WTC11 (cell line): ENCODE results near the gene TBC1D4. TPM values are rescaled to one million over a fixed set of nuclear protein-coding genes. Genes with fewer than 3 reads are reported as not detected.

Experiments
- ATAC-seq: fragments of 200-7000 bp; cut with Tn5 transposase; 2 replicates; pipeline ENCODE4 v1.10.0; 2021; ENCODE audit warnings: mild to moderate bottlenecking, moderate library complexity
- CTCF ChIA-PET: fragments of 300-600 bp; sonication (Branson Sonifier 250); formaldehyde crosslinking; loops from one replicate; lab custom pipeline; 2021; ENCODE audit warnings: antibody characterized with exemption; lab: Charles Lee
- POLR2A ChIA-PET: fragments of 350-600 bp; sonication (Branson Sonifier 250); formaldehyde crosslinking; loops from one replicate; lab custom pipeline; 2021; ENCODE audit warnings: antibody characterized with exemption; lab: Charles Lee
- DNase-seq: peaks from one replicate; pipeline ENCODE4 v3.0.0; 2021; ENCODE audit warnings: low spot score
- H3K27ac Mint-ChIP-seq: 2 replicates; pipeline ENCODE4 v1.8.0; 2021; ENCODE audit warnings: mixed read lengths
- H3K27me3 Mint-ChIP-seq: 2 replicates; pipeline ENCODE4 v1.8.0; 2021; ENCODE audit warnings: low read depth, mild to moderate bottlenecking, moderate library complexity, mixed read lengths
- H3K36me3 Mint-ChIP-seq: 2 replicates; pipeline ENCODE4 v1.8.0; 2021; ENCODE audit warnings: mixed read lengths
- H3K4me1 Mint-ChIP-seq: 2 replicates; pipeline ENCODE4 v1.8.0; 2022; ENCODE audit warnings: mixed read lengths
- H3K4me3 Mint-ChIP-seq: 2 replicates; pipeline ENCODE4 v1.8.0; 2021; ENCODE audit warnings: mild to moderate bottlenecking, moderate library complexity, mixed read lengths
- H3K9me3 Mint-ChIP-seq: 2 replicates; pipeline ENCODE4 v1.8.0; 2021; ENCODE audit warnings: mixed read lengths
- CREM ChIP-seq: sonication (generic); formaldehyde crosslinking; IDR thresholded peaks from 2 replicates; pipeline ENCODE4 v1.8.1; 2022; ENCODE audit warnings: mild to moderate bottlenecking, missing genetic modification reagents, moderate library complexity
- FOXP1 ChIP-seq: sonication (generic); formaldehyde crosslinking; IDR thresholded peaks from 2 replicates; pipeline ENCODE4 v1.8.0; 2022; ENCODE audit warnings: missing genetic modification reagents, mild to moderate bottlenecking, moderate library complexity, borderline replicate concordance
- PRRX2 ChIP-seq: fragments of 250-450 bp; sonication (Bioruptor Pico); IDR thresholded peaks from 2 replicates; pipeline ENCODE4 v1.8.0; 2021; ENCODE audit warnings: mild to moderate bottlenecking
- RORB ChIP-seq: fragments of 250-450 bp; sonication (Bioruptor Pico); IDR thresholded peaks from 2 replicates; pipeline ENCODE4 v1.9.0; 2021; ENCODE audit warnings: mild to moderate bottlenecking
- SMAD4 ChIP-seq: sonication (generic); formaldehyde crosslinking; IDR thresholded peaks from 2 replicates; pipeline ENCODE4 v1.8.0; 2022; ENCODE audit warnings: mild to moderate bottlenecking, missing genetic modification reagents
- SOX15 ChIP-seq: fragments of 250-450 bp; sonication (Bioruptor Pico); IDR thresholded peaks from 2 replicates; pipeline ENCODE4 v1.9.0; 2021; ENCODE audit warnings: mild to moderate bottlenecking
- ZBTB21 ChIP-seq: sonication (generic); formaldehyde crosslinking; IDR thresholded peaks from 2 replicates; pipeline ENCODE4 v1.8.1; 2023; ENCODE audit warnings: mild to moderate bottlenecking, missing genetic modification reagents, borderline replicate concordance
- ZNF138 ChIP-seq: sonication (generic); formaldehyde crosslinking; conservative IDR thresholded peaks from 2 replicates; pipeline ENCODE4 v1.8.1; 2022; ENCODE audit warnings: mild to moderate bottlenecking, moderate library complexity, missing genetic modification reagents
- total RNA-seq: library from RNA; stranded (reverse); gene quantifications from 3 replicates; pipeline ENCODE4 v1.2.3, GENCODE V29; 2021
- TF ChIP-seq, protein P1 (sequence below): sonication (generic); formaldehyde crosslinking; IDR thresholded peaks from 2 replicates; pipeline ENCODE4 v1.8.1; 2023; ENCODE audit warnings: mild to moderate bottlenecking, missing genetic modification reagents, borderline replicate concordance
- TF ChIP-seq, protein P2 (sequence below): sonication (generic); formaldehyde crosslinking; IDR thresholded peaks from 2 replicates; pipeline ENCODE4 v1.8.0; 2022; ENCODE audit warnings: mild to moderate bottlenecking, missing genetic modification reagents
- TF ChIP-seq, protein P3 (sequence below): sonication (generic); formaldehyde crosslinking; IDR thresholded peaks from 2 replicates; pipeline ENCODE4 v1.8.0; 2023; ENCODE audit warnings: missing genetic modification reagents, mild to moderate bottlenecking, borderline replicate concordance
- TF ChIP-seq, protein P4 (sequence below): sonication (generic); formaldehyde crosslinking; IDR thresholded peaks from 2 replicates; pipeline ENCODE4 v1.8.0; 2023; ENCODE audit warnings: mild to moderate bottlenecking, missing genetic modification reagents
- TF ChIP-seq, protein P5 (sequence below): sonication (generic); formaldehyde crosslinking; IDR thresholded peaks from 2 replicates; pipeline ENCODE4 v1.8.1; 2022; ENCODE audit warnings: low read depth, missing genetic modification reagents, borderline replicate concordance

TBC1D4 gene
- total RNA-seq, 1 experiment from 2014 or later = 37.1 TPM

DNA sequence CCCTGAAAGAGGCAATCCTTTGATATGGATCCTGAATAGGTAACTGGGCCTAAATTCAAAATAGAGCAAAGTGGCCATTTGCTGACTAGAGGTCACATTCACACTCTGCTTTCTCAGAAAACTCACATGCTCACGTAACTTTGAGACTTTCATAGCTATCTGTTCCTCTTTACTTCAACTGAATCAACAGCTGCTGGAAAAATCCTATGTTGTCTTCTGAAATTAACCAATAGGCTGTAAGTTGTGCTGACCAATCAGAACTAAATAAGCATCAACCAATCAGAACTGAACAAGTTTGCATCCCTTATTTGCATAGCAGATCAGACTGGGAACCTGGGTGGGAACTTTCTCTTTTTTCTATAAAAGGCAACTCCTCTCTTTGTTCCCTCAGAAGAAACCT, 24.0 kb upstream of the TBC1D4 start (continued):
- TF ChIP-seq, protein P1, sequence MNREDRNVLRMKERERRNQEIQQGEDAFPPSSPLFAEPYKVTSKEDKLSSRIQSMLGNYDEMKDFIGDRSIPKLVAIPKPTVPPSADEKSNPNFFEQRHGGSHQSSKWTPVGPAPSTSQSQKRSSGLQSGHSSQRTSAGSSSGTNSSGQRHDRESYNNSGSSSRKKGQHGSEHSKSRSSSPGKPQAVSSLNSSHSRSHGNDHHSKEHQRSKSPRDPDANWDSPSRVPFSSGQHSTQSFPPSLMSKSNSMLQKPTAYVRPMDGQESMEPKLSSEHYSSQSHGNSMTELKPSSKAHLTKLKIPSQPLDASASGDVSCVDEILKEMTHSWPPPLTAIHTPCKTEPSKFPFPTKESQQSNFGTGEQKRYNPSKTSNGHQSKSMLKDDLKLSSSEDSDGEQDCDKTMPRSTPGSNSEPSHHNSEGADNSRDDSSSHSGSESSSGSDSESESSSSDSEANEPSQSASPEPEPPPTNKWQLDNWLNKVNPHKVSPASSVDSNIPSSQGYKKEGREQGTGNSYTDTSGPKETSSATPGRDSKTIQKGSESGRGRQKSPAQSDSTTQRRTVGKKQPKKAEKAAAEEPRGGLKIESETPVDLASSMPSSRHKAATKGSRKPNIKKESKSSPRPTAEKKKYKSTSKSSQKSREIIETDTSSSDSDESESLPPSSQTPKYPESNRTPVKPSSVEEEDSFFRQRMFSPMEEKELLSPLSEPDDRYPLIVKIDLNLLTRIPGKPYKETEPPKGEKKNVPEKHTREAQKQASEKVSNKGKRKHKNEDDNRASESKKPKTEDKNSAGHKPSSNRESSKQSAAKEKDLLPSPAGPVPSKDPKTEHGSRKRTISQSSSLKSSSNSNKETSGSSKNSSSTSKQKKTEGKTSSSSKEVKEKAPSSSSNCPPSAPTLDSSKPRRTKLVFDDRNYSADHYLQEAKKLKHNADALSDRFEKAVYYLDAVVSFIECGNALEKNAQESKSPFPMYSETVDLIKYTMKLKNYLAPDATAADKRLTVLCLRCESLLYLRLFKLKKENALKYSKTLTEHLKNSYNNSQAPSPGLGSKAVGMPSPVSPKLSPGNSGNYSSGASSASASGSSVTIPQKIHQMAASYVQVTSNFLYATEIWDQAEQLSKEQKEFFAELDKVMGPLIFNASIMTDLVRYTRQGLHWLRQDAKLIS (CRISPR knock-in tag) = no peak
- TF ChIP-seq, protein P2, sequence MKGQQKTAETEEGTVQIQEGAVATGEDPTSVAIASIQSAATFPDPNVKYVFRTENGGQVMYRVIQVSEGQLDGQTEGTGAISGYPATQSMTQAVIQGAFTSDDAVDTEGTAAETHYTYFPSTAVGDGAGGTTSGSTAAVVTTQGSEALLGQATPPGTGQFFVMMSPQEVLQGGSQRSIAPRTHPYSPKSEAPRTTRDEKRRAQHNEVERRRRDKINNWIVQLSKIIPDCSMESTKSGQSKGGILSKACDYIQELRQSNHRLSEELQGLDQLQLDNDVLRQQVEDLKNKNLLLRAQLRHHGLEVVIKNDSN (CRISPR knock-in tag) = no peak
- TF ChIP-seq ZNF138 (CRISPR knock-in tag) (no peak), SOX15 (no peak), FOXP1 (CRISPR knock-in tag) (no peak)
- TF ChIP-seq, protein P3, sequence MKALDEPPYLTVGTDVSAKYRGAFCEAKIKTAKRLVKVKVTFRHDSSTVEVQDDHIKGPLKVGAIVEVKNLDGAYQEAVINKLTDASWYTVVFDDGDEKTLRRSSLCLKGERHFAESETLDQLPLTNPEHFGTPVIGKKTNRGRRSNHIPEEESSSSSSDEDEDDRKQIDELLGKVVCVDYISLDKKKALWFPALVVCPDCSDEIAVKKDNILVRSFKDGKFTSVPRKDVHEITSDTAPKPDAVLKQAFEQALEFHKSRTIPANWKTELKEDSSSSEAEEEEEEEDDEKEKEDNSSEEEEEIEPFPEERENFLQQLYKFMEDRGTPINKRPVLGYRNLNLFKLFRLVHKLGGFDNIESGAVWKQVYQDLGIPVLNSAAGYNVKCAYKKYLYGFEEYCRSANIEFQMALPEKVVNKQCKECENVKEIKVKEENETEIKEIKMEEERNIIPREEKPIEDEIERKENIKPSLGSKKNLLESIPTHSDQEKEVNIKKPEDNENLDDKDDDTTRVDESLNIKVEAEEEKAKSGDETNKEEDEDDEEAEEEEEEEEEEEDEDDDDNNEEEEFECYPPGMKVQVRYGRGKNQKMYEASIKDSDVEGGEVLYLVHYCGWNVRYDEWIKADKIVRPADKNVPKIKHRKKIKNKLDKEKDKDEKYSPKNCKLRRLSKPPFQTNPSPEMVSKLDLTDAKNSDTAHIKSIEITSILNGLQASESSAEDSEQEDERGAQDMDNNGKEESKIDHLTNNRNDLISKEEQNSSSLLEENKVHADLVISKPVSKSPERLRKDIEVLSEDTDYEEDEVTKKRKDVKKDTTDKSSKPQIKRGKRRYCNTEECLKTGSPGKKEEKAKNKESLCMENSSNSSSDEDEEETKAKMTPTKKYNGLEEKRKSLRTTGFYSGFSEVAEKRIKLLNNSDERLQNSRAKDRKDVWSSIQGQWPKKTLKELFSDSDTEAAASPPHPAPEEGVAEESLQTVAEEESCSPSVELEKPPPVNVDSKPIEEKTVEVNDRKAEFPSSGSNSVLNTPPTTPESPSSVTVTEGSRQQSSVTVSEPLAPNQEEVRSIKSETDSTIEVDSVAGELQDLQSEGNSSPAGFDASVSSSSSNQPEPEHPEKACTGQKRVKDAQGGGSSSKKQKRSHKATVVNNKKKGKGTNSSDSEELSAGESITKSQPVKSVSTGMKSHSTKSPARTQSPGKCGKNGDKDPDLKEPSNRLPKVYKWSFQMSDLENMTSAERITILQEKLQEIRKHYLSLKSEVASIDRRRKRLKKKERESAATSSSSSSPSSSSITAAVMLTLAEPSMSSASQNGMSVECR (CRISPR knock-in tag) = no peak
- TF ChIP-seq, all 79 proteins: peak for 0

DNA sequence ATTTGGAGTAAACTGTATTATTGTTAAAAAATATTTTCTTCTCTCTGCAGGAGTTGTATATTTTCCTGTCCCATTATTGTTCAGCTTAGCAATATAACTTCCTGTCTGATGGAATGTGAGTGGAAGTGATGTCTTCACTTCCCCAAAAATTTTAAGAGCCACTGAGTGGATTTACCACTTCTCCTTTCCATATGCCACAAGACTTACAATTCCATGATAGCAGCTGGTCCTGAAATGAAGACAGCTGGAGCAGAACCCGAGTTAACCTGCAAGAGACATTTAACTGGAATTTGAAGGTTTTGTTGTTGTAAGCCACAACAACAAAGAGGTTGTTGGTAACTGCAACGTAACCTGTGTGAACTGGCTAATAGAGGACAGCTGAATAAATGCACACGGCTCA, 23.4 kb upstream of the TBC1D4 start:
- DNase-seq (no peak), ATAC-seq (no peak)
- Mint-ChIP-seq H3K4me3 (no peak overlapping the region), H3K9me3 (peaks cover 5% of the 10 kb centered on the region), H3K27me3 (no peaks in the 10 kb centered on the region), H3K4me1 (no peaks in the 10 kb centered on the region), H3K27ac (no peak overlapping the region), H3K36me3 (no peaks in the 10 kb centered on the region)
- TF ChIP-seq PRRX2 (CRISPR knock-in tag) = no peak
- ChIA-PET CTCF (no interaction called here), POLR2A (no interaction called here)

DNA sequence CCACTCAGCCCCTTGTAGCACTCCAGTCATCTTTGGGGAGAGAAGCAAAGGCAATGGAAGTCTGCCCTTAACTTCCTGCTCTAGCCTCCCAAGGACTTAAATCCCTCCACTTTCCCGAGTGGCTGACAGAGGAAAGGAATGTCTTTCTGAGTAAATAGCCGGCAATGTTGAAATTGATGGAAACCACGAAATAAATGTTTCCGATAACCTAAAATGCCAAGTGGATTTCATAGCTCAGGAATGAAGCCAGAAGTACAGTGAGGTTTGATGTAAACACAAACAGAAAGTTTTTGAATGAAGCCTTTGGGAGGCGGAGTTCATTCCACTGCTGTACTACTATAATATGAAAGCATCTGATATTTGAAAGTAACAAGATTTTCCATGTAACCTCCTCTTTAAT, 14.0 kb upstream of the TBC1D4 start:
- no peaks in the 10 kb centered on the region for H3K36me3 Mint-ChIP-seq
- DNase-seq = no peak
- ChIA-PET CTCF (interaction anchor here (2.1 kb wide), 1 partner anchor 14 kb away, joined by 5 read pairs; the partner anchor contains the start of gene TBC1D4), POLR2A (no interaction called here)
- no peaks in the 10 kb centered on the region for H3K27me3 Mint-ChIP-seq
- no peak overlapping the region for H3K27ac Mint-ChIP-seq
- TF ChIP-seq CREM (CRISPR knock-in tag) (no peak), SMAD4 (no peak), RORB (no peak), FOXP1 (CRISPR knock-in tag) (no peak), ZBTB21 (CRISPR knock-in tag) (no peak), SOX15 (no peak)
- TF ChIP-seq, protein P4, sequence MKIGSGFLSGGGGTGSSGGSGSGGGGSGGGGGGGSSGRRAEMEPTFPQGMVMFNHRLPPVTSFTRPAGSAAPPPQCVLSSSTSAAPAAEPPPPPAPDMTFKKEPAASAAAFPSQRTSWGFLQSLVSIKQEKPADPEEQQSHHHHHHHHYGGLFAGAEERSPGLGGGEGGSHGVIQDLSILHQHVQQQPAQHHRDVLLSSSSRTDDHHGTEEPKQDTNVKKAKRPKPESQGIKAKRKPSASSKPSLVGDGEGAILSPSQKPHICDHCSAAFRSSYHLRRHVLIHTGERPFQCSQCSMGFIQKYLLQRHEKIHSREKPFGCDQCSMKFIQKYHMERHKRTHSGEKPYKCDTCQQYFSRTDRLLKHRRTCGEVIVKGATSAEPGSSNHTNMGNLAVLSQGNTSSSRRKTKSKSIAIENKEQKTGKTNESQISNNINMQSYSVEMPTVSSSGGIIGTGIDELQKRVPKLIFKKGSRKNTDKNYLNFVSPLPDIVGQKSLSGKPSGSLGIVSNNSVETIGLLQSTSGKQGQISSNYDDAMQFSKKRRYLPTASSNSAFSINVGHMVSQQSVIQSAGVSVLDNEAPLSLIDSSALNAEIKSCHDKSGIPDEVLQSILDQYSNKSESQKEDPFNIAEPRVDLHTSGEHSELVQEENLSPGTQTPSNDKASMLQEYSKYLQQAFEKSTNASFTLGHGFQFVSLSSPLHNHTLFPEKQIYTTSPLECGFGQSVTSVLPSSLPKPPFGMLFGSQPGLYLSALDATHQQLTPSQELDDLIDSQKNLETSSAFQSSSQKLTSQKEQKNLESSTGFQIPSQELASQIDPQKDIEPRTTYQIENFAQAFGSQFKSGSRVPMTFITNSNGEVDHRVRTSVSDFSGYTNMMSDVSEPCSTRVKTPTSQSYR = no peak
- TF ChIP-seq, protein P1 (CRISPR knock-in tag) = no peak
- TF ChIP-seq, protein P5, sequence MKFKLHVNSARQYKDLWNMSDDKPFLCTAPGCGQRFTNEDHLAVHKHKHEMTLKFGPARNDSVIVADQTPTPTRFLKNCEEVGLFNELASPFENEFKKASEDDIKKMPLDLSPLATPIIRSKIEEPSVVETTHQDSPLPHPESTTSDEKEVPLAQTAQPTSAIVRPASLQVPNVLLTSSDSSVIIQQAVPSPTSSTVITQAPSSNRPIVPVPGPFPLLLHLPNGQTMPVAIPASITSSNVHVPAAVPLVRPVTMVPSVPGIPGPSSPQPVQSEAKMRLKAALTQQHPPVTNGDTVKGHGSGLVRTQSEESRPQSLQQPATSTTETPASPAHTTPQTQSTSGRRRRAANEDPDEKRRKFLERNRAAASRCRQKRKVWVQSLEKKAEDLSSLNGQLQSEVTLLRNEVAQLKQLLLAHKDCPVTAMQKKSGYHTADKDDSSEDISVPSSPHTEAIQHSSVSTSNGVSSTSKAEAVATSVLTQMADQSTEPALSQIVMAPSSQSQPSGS (CRISPR knock-in tag) = no peak
- H3K4me3 Mint-ChIP-seq = no peak overlapping the region
- no peak for ATAC-seq
- H3K9me3 Mint-ChIP-seq = peaks cover 11% of the 10 kb centered on the region
- no peaks in the 10 kb centered on the region for H3K4me1 Mint-ChIP-seq
